ENCODE measurements around the gene KNDC1. TPM values are rescaled to one million over a fixed set of nuclear protein-coding genes. Genes with fewer than 3 reads are reported as not detected.

KNDC1 gene
- total and polyA plus RNA-seq, 2 of the 13 experiments (the other 11 are each of a cell fraction or from before 2014, with no cell fraction given), result 0.69 TPM; not detected in 1

DNA sequence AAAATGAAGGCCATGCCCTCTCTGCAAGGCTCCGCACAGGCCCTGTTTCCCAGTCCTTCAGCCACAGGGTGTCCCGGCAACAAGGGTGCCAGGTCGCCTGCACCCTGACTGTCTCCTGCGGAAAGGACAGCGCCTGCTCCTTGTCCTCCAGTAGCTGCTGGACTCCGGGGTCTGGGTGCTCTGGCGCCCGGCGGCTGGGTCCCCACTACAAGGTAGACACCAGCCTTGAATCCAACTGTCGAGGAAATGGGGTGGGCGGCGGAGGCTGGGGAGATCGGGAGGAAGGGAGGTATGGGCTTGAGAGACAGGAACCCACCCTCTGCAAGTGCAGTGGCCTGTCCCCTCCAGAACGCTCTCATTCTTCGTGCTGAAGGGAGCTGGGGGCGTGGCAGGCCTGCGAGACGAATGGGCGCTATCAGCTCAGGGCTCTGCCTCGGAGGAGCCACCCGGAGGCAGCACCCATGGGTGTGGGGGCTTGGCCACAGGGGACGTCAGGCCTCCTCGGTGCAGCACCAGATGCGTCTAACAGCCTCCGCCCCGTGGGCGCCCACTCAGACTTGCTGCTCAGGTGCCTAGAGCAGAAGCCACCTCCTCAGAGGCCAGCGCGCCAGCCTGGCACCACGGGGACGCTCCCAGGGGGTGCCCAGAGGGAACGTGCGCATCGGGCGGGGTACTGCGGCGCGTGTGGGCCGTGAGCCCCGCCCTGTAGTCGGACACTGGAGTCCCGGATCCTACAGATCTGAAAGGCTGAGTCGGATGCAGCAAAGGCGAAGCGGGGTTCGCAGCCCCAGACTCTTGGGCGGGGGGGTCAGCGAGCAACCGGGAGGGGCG, 101.1 kb downstream of the KNDC1 start (continued):
- TF ChIP-seq ZNF44 (CRISPR knock-in tag; IDR thresholded peaks at IDR 0.05) (no peak), SMARCE1 (IDR thresholded peaks at IDR 0.05; ENCODE audit: borderline replicate concordance) (no peak), ZNF432 (CRISPR knock-in tag; IDR thresholded peaks at IDR 0.05; ENCODE audit: borderline replicate concordance) (no peak), YY1 (IDR thresholded peaks at IDR 0.05; ENCODE audit: insufficient read depth, insufficient replicate concordance, low read depth, low read length) (no peak), EZH2 (conservative IDR thresholded peaks at IDR 0.05; ENCODE audit: low read depth, low read length) (no peak), ISX (CRISPR knock-in tag; conservative IDR thresholded peaks at IDR 0.05) (no peak), HMG20B (CRISPR knock-in tag; conservative IDR thresholded peaks at IDR 0.05) (no peak), PHF21A (CRISPR knock-in tag; IDR thresholded peaks at IDR 0.05) (no peak), FOXK2 (IDR thresholded peaks at IDR 0.05) (no peak), ZNF639 (CRISPR knock-in tag; conservative IDR thresholded peaks at IDR 0.05) (no peak), ZNF7 (CRISPR knock-in tag; IDR thresholded peaks at IDR 0.05) (no peak), AGO2 (optimal IDR thresholded peaks at IDR 0.05; ENCODE audit: low read depth, low read length) (peak; percentile 78), TCF7 (IDR thresholded peaks at IDR 0.05; ENCODE audit: low read depth) (no peak), RNF219 (CRISPR knock-in tag; IDR thresholded peaks at IDR 0.05) (no peak), SETDB1 (CRISPR knock-in tag; IDR thresholded peaks at IDR 0.05; ENCODE audit: borderline replicate concordance) (no peak)
- TF ChIP-seq, protein P1, sequence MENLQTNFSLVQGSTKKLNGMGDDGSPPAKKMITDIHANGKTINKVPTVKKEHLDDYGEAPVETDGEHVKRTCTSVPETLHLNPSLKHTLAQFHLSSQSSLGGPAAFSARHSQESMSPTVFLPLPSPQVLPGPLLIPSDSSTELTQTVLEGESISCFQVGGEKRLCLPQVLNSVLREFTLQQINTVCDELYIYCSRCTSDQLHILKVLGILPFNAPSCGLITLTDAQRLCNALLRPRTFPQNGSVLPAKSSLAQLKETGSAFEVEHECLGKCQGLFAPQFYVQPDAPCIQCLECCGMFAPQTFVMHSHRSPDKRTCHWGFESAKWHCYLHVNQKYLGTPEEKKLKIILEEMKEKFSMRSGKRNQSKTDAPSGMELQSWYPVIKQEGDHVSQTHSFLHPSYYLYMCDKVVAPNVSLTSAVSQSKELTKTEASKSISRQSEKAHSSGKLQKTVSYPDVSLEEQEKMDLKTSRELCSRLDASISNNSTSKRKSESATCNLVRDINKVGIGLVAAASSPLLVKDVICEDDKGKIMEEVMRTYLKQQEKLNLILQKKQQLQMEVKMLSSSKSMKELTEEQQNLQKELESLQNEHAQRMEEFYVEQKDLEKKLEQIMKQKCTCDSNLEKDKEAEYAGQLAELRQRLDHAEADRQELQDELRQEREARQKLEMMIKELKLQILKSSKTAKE (CRISPR knock-in tag; IDR thresholded peaks at IDR 0.05; ENCODE audit: borderline replicate concordance), result no peak
- TF ChIP-seq, protein P2, sequence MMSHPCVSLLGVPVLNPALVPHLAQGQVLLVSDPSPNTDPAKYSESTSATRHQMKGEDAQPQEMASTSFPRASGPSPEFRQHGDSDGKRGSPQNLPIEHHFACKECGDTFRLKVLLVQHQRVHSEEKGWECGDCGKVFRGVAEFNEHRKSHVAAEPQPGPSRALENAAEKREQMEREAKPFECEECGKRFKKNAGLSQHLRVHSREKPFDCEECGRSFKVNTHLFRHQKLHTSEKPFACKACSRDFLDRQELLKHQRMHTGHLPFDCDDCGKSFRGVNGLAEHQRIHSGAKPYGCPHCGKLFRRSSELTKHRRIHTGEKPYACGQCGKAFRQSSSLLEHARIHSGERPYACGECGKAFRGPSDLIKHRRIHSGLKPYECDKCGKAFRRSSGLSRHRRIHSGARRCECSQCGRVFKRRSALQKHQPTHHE (CRISPR knock-in tag; IDR thresholded peaks at IDR 0.05; ENCODE audit: borderline replicate concordance), result no peak
- TF ChIP-seq, protein P3, sequence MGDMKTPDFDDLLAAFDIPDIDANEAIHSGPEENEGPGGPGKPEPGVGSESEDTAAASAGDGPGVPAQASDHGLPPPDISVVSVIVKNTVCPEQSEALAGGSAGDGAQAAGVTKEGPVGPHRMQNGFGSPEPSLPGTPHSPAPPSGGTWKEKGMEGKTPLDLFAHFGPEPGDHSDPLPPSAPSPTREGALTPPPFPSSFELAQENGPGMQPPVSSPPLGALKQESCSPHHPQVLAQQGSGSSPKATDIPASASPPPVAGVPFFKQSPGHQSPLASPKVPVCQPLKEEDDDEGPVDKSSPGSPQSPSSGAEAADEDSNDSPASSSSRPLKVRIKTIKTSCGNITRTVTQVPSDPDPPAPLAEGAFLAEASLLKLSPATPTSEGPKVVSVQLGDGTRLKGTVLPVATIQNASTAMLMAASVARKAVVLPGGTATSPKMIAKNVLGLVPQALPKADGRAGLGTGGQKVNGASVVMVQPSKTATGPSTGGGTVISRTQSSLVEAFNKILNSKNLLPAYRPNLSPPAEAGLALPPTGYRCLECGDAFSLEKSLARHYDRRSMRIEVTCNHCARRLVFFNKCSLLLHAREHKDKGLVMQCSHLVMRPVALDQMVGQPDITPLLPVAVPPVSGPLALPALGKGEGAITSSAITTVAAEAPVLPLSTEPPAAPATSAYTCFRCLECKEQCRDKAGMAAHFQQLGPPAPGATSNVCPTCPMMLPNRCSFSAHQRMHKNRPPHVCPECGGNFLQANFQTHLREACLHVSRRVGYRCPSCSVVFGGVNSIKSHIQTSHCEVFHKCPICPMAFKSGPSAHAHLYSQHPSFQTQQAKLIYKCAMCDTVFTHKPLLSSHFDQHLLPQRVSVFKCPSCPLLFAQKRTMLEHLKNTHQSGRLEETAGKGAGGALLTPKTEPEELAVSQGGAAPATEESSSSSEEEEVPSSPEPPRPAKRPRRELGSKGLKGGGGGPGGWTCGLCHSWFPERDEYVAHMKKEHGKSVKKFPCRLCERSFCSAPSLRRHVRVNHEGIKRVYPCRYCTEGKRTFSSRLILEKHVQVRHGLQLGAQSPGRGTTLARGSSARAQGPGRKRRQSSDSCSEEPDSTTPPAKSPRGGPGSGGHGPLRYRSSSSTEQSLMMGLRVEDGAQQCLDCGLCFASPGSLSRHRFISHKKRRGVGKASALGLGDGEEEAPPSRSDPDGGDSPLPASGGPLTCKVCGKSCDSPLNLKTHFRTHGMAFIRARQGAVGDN (CRISPR knock-in tag; IDR thresholded peaks at IDR 0.05), result peak; percentile 54

Data from HepG2 (cell line).